PFSK-1 (cell line): ENCODE results near the gene GABRB1.

Experiments
- POLR2AphosphoS5 ChIP-seq: IDR thresholded peaks from 2 replicates; pipeline ENCODE4 v1.6.1; 2012; ENCODE audit warnings: low read depth, mild to moderate bottlenecking, control low read depth, low read length, moderate library complexity
- TF ChIP-seq, protein P1 (sequence below), 2 experiments: IDR thresholded peaks; 2 replicates each; pipeline versions ENCODE4 v1.6.1 to v1.8.0; 2011 to 2012; ENCODE audit warnings: low read depth in 2 of 2, low read length in 2 of 2, control low read depth in 1 of 2, inconsistent platforms in 1 of 2, mild to moderate bottlenecking in 1 of 2, moderate library complexity in 1 of 2; ENCODE audit not compliant: insufficient read depth in 1 of 2

DNA sequence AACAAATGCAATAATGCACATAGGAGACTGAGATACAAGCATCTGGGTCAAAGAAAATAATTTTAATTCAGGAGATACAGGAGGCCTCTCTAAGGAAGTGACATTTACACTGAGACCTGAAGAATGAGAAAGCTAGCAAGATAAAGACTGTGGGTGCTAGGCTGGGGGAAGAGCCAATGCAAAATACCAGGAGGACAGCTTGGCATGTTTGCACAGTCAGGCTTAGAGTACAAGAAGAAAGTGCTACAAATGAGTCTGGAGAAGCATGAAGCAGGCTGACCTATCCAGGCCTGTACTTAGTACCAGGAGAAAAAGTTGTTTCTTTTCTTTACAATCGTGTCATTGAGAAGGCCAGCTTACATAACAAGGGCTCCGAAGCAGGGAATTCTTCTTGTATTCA lies 56.9 kb downstream of the GABRB1 start:
- TF ChIP-seq, protein P1, sequence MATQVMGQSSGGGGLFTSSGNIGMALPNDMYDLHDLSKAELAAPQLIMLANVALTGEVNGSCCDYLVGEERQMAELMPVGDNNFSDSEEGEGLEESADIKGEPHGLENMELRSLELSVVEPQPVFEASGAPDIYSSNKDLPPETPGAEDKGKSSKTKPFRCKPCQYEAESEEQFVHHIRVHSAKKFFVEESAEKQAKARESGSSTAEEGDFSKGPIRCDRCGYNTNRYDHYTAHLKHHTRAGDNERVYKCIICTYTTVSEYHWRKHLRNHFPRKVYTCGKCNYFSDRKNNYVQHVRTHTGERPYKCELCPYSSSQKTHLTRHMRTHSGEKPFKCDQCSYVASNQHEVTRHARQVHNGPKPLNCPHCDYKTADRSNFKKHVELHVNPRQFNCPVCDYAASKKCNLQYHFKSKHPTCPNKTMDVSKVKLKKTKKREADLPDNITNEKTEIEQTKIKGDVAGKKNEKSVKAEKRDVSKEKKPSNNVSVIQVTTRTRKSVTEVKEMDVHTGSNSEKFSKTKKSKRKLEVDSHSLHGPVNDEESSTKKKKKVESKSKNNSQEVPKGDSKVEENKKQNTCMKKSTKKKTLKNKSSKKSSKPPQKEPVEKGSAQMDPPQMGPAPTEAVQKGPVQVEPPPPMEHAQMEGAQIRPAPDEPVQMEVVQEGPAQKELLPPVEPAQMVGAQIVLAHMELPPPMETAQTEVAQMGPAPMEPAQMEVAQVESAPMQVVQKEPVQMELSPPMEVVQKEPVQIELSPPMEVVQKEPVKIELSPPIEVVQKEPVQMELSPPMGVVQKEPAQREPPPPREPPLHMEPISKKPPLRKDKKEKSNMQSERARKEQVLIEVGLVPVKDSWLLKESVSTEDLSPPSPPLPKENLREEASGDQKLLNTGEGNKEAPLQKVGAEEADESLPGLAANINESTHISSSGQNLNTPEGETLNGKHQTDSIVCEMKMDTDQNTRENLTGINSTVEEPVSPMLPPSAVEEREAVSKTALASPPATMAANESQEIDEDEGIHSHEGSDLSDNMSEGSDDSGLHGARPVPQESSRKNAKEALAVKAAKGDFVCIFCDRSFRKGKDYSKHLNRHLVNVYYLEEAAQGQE (IDR thresholded peaks at IDR 0.05; ENCODE audit: insufficient read depth in 1 of 2, low read depth in 2 of 2, low read length in 2 of 2), result no peak
- no peak for TF ChIP-seq POLR2AphosphoS5
